ENCODE results near the gene PXDC1. TPM values are rescaled to one million over a fixed set of nuclear protein-coding genes. Genes with fewer than 3 reads are reported as not detected.

PXDC1 gene
- total RNA-seq, 1 experiment from 2014 or later: 30.8 TPM

- H3F3A ChIP-seq (ENCODE audit: insufficient read depth, low read depth): no peaks in the 10 kb centered on the region
- H3K36me3 ChIP-seq (ENCODE audit: low read depth): no peaks in the 10 kb centered on the region
- H3K27ac ChIP-seq: no peak overlapping the region
- no peak for DNase-seq
- no peaks in the 10 kb centered on the region for H3K9me3 ChIP-seq (ENCODE audit: insufficient read depth, low read depth)
- intact Hi-C loops (cut with micrococcal nuclease; ENCODE audit: unreplicated experiment): no loop called here
- H3K4me2 ChIP-seq: no peak overlapping the region
- no peaks in the 10 kb centered on the region for H3K79me2 ChIP-seq (ENCODE audit: low read depth)
- no peak overlapping the region for H3K4me3 ChIP-seq
- no peaks in the 10 kb centered on the region for H4K20me1 ChIP-seq (ENCODE audit: insufficient read depth)
- H3K27me3 ChIP-seq (ENCODE audit: insufficient read depth, low read depth): no peaks in the 10 kb centered on the region
- no peak overlapping the region for H2AFZ ChIP-seq
- H3K9me2 ChIP-seq (ENCODE audit: insufficient read depth): no peaks in the 10 kb centered on the region
- BruUV-seq (replicated peaks): no TSS peak
- H3K4me1 ChIP-seq (replicated peaks; ENCODE audit: insufficient read depth): no peaks in the 10 kb centered on the region
- TF ChIP-seq CTCF (conservative IDR thresholded peaks at IDR 0.05) (no peak), EZH2 (IDR thresholded peaks at IDR 0.05; ENCODE audit: low read depth) (no peak)
- ChIA-PET POLR2A (ENCODE audit: unreplicated experiment) (no interaction called here), CTCF (no interaction called here)
Measured at GRCh38 chr6:3765415-3765814, 13.9 kb upstream of the PXDC1 start.

GRCh38 chr6:3764516-3765335, 13.2 kb upstream of the PXDC1 start:
- Histone ChIP-seq H2AFZ (no peak overlapping the region), H3K36me3 (ENCODE audit: low read depth) (no peaks in the 10 kb centered on the region), H3K27ac (no peak overlapping the region), H3K4me2 (no peak overlapping the region), H3F3A (ENCODE audit: insufficient read depth, low read depth) (no peaks in the 10 kb centered on the region), H3K79me2 (ENCODE audit: low read depth) (no peaks in the 10 kb centered on the region), H3K4me3 (no peak overlapping the region), H3K27me3 (ENCODE audit: insufficient read depth, low read depth) (no peaks in the 10 kb centered on the region), H3K4me1 (replicated peaks; ENCODE audit: insufficient read depth) (no peaks in the 10 kb centered on the region), H3K9me2 (ENCODE audit: insufficient read depth) (no peaks in the 10 kb centered on the region), H3K9me3 (ENCODE audit: insufficient read depth, low read depth) (no peaks in the 10 kb centered on the region), H4K20me1 (ENCODE audit: insufficient read depth) (no peaks in the 10 kb centered on the region)
- BruUV-seq (replicated peaks): no TSS peak
- TF ChIP-seq EZH2 (IDR thresholded peaks at IDR 0.05; ENCODE audit: low read depth) (no peak), CTCF (conservative IDR thresholded peaks at IDR 0.05) (no peak)
- intact Hi-C loops (cut with micrococcal nuclease; ENCODE audit: unreplicated experiment): no loop called here
- ChIA-PET POLR2A (ENCODE audit: unreplicated experiment) (no interaction called here), CTCF (no interaction called here)
- no peak for DNase-seq

GRCh38 chr6:3762852-3763251, 11.3 kb upstream of the PXDC1 start:
- intact Hi-C loops (cut with micrococcal nuclease; ENCODE audit: unreplicated experiment): no loop called here
- no peaks in the 10 kb centered on the region for H3K9me3 ChIP-seq (ENCODE audit: insufficient read depth, low read depth)
- no peak overlapping the region for H3K4me2 ChIP-seq
- no peaks in the 10 kb centered on the region for H3K36me3 ChIP-seq (ENCODE audit: low read depth)
- H3K27ac ChIP-seq: no peak overlapping the region
- POLR2A ChIA-PET (ENCODE audit: unreplicated experiment): no interaction called here
- H3K79me2 ChIP-seq (ENCODE audit: low read depth): no peaks in the 10 kb centered on the region
- H3F3A ChIP-seq (ENCODE audit: insufficient read depth, low read depth): no peaks in the 10 kb centered on the region
- no peak overlapping the region for H2AFZ ChIP-seq
- no peaks in the 10 kb centered on the region for H3K4me1 ChIP-seq (replicated peaks; ENCODE audit: insufficient read depth)
- TF ChIP-seq CTCF (conservative IDR thresholded peaks at IDR 0.05) (no peak), EZH2 (IDR thresholded peaks at IDR 0.05; ENCODE audit: low read depth) (no peak)
- H3K4me3 ChIP-seq: no peak overlapping the region
- no peaks in the 10 kb centered on the region for H3K9me2 ChIP-seq (ENCODE audit: insufficient read depth)
- H3K27me3 ChIP-seq (ENCODE audit: insufficient read depth, low read depth): no peaks in the 10 kb centered on the region
- BruUV-seq (replicated peaks): no TSS peak
- DNase-seq: no peak
- no peaks in the 10 kb centered on the region for H4K20me1 ChIP-seq (ENCODE audit: insufficient read depth)
- CTCF ChIA-PET: no interaction called here
